ENCODE data around the gene DUS4L.

DUS4L gene

DNA sequence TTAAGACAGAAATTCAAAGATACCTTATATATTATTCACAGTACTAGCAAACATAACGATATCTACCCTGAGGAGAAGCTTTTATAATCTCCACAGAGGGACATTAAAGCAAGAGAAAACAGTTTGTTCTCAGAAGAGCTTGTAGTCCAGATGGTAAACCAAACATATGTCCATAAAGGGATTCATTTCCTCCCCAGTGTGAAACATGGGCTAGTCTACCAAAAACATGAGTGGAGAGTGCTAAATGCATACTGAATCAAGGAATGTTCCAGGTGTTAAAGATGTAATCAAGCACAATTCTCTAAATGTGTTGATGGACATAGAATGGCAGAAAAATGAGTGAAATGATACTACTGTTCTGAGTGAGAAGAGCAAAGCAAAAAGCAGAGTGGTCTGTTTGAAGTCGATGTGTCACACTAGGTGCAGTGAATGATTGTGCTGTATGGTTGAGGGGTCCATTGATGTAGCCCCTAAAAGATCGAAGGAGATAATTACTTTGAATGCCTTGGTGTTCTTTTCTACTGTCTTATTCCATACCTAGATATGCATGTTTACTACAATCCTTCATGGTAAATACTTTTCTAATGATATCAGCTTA, 41.5 kb downstream of the DUS4L start:
- H3K9me3 ChIP-seq (ENCODE audit: insufficient read depth, low read length), result no peaks in the 10 kb centered on the region
- H3K4me1 ChIP-seq (ENCODE audit: insufficient read depth, insufficient read length), result no peaks in the 10 kb centered on the region
- H3K4me3 ChIP-seq (ENCODE audit: insufficient read length, low read depth), result no peak overlapping the region
- no peak for DNase-seq (ENCODE audit: low read depth, low spot score)
- no peak for TF ChIP-seq ZNF274 (IDR thresholded peaks at IDR 0.05; ENCODE audit: low read depth, low read length)
- TF ChIP-seq YY1 (IDR thresholded peaks at IDR 0.05; ENCODE audit: insufficient read depth, insufficient read length), result no peak
- TF ChIP-seq SUZ12 (IDR thresholded peaks at IDR 0.05; ENCODE audit: extremely low read depth, insufficient read depth, insufficient read length), result no peak
- no peaks in the 10 kb centered on the region for H3K27me3 ChIP-seq (ENCODE audit: insufficient read depth, insufficient read length)
- H3K36me3 ChIP-seq (ENCODE audit: insufficient read depth, insufficient read length, low read length), result peaks cover 13% of the 10 kb centered on the region
- H3K9ac ChIP-seq (ENCODE audit: insufficient read length, low read depth), result no peak overlapping the region

DNA sequence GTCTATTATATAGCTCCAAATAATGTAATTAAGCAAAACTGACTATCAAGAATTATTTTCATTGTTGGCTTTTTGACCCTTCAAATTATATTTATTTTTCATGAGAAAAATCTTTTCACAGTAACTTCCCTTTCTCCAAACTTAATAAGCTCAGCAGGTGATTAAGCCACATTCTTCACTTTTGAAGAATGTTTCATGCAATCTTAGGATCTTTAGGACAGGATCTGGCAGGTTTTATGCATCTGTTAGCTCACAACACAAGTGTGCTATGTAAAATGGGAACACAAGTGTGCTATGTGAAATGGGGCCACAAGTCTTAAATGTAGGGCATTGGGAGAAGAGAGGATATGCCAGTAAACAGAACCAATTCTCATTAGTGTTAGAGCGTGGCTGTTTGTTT, 42.5 kb downstream of the DUS4L start:
- H3K4me3 ChIP-seq (ENCODE audit: insufficient read length, low read depth), result no peak overlapping the region
- H3K4me1 ChIP-seq (ENCODE audit: insufficient read depth, insufficient read length), result no peaks in the 10 kb centered on the region
- H3K9me3 ChIP-seq (ENCODE audit: insufficient read depth, low read length), result no peaks in the 10 kb centered on the region
- no peaks in the 10 kb centered on the region for H3K27me3 ChIP-seq (ENCODE audit: insufficient read depth, insufficient read length)
- TF ChIP-seq SUZ12 (IDR thresholded peaks at IDR 0.05; ENCODE audit: extremely low read depth, insufficient read depth, insufficient read length), result no peak
- H3K9ac ChIP-seq (ENCODE audit: insufficient read length, low read depth), result no peak overlapping the region
- H3K36me3 ChIP-seq (ENCODE audit: insufficient read depth, insufficient read length, low read length), result peaks cover 10% of the 10 kb centered on the region
- DNase-seq (ENCODE audit: low read depth, low spot score), result no peak

DNA sequence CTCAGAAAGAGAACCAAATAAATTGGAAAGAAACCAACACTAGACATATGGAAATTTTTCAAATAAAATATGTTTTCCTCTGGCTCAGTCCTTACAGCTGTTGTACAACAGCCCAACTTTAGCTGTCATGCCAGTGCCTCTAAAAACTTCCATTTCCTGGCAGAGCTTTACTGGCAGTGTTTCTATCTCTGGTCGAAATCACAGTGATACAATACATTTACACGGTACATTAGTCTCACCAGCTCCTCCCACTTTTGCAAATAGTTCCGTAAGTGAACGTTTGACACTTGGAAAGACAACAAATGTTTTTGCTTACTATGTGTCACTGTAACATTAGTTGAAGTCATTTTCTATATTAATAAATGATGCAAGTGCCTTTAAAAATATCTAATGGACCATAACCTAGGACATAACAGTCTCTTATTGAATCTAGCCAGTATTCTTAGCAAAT, 46.1 kb downstream of the DUS4L start:
- no peak for DNase-seq (ENCODE audit: low read depth, low spot score)

DNA sequence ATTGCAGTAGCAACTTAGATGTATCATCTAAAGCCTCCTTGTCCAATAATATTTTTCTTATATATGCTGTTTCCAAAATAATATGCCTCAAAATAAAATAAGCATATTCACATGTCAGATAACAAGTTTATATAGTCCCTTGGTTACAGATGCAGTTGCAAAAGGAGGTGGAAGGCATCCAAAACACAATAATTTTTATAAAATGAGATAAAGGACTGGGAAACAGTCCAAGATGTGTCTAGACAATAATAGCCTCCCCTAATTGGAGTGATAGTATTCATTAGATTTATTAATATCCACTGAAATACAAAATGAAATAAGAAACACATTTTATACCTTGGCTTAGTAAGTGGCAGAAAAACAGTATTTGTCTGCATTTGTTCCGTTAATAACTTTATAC, 46.6 kb downstream of the DUS4L start:
- no peak for TF ChIP-seq SUZ12 (IDR thresholded peaks at IDR 0.05; ENCODE audit: extremely low read depth, insufficient read depth, insufficient read length)
- no peak for TF ChIP-seq YY1 (IDR thresholded peaks at IDR 0.05; ENCODE audit: insufficient read depth, insufficient read length)
- TF ChIP-seq ZNF274 (IDR thresholded peaks at IDR 0.05; ENCODE audit: low read depth, low read length), result no peak
- H3K9me3 ChIP-seq (ENCODE audit: insufficient read depth, low read length), result no peaks in the 10 kb centered on the region
- H3K4me1 ChIP-seq (ENCODE audit: insufficient read depth, insufficient read length), result no peaks in the 10 kb centered on the region
- H3K27me3 ChIP-seq (ENCODE audit: insufficient read depth, insufficient read length), result no peaks in the 10 kb centered on the region
- no peak overlapping the region for H3K4me3 ChIP-seq (ENCODE audit: insufficient read length, low read depth)
- no peak overlapping the region for H3K9ac ChIP-seq (ENCODE audit: insufficient read length, low read depth)
- DNase-seq (ENCODE audit: low read depth, low spot score), result no peak
- H3K36me3 ChIP-seq (ENCODE audit: insufficient read depth, insufficient read length, low read length), result peaks cover 14% of the 10 kb centered on the region

More for the DNA sequence above, 46.1 kb downstream of the DUS4L start:
- H3K9ac ChIP-seq (ENCODE audit: insufficient read length, low read depth), result no peak overlapping the region
- no peaks in the 10 kb centered on the region for H3K4me1 ChIP-seq (ENCODE audit: insufficient read depth, insufficient read length)
- TF ChIP-seq ZNF274 (IDR thresholded peaks at IDR 0.05; ENCODE audit: low read depth, low read length), result no peak
- TF ChIP-seq YY1 (IDR thresholded peaks at IDR 0.05; ENCODE audit: insufficient read depth, insufficient read length), result no peak
- TF ChIP-seq SUZ12 (IDR thresholded peaks at IDR 0.05; ENCODE audit: extremely low read depth, insufficient read depth, insufficient read length), result no peak
- no peaks in the 10 kb centered on the region for H3K27me3 ChIP-seq (ENCODE audit: insufficient read depth, insufficient read length)
- no peaks in the 10 kb centered on the region for H3K9me3 ChIP-seq (ENCODE audit: insufficient read depth, low read length)
- peaks cover 16% of the 10 kb centered on the region for H3K36me3 ChIP-seq (ENCODE audit: insufficient read depth, insufficient read length, low read length)
- H3K4me3 ChIP-seq (ENCODE audit: insufficient read length, low read depth), result no peak overlapping the region

DNA sequence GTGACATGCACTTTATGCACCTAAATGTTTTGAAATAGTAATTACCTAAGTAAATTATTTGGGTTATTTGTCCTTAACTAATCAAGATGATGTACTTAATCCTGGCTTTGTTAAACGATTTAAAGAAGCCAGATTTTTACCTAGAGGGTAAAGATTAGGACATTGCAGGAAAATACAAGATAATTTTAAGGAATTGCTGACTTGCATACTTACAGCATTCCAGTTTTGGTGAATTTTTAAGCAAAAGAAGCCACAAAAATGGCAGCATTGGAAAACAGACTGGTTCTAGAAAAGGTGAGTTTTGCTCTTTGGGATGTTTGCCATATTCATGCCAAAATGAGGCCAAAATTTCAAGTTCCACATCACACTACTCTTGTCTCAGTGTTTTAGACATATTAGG, 49.7 kb downstream of the DUS4L start:
- no peak overlapping the region for H3K4me3 ChIP-seq (ENCODE audit: insufficient read length, low read depth)
- H3K9ac ChIP-seq (ENCODE audit: insufficient read length, low read depth), result no peak overlapping the region
- peaks cover 21% of the 10 kb centered on the region for H3K36me3 ChIP-seq (ENCODE audit: insufficient read depth, insufficient read length, low read length)

DNA sequence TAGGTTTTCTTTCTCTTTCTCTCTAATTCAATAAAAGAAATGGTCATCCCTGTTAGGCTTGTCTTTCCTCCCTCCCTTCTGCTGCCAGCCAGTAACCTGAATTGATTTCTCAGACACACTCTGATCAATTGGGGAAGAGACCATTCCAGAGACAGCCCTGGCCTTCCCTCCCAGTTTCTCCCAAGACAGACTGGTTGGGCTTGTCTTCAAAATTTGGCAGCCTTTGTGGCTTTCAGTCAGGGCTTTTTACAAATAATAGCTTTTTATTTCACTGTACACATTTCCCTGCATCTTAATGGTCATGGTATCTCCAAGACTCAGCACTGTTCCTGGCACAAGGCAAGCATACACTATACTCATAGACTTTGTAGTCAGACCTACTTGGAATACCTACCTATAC, 50.2 kb downstream of the DUS4L start:
- Histone ChIP-seq H3K9me3 (ENCODE audit: insufficient read depth, low read length) (no peaks in the 10 kb centered on the region), H3K36me3 (ENCODE audit: insufficient read depth, insufficient read length, low read length) (peaks cover 19% of the 10 kb centered on the region), H3K4me3 (ENCODE audit: insufficient read length, low read depth) (no peak overlapping the region), H3K27me3 (ENCODE audit: insufficient read depth, insufficient read length) (no peaks in the 10 kb centered on the region), H3K9ac (ENCODE audit: insufficient read length, low read depth) (no peak overlapping the region), H3K4me1 (ENCODE audit: insufficient read depth, insufficient read length) (no peaks in the 10 kb centered on the region)
- DNase-seq (ENCODE audit: low read depth, low spot score), result no peak
- TF ChIP-seq SUZ12 (IDR thresholded peaks at IDR 0.05; ENCODE audit: extremely low read depth, insufficient read depth, insufficient read length), result no peak
- TF ChIP-seq YY1 (IDR thresholded peaks at IDR 0.05; ENCODE audit: insufficient read depth, insufficient read length), result no peak
- TF ChIP-seq ZNF274 (IDR thresholded peaks at IDR 0.05; ENCODE audit: low read depth, low read length), result no peak

More for the DNA sequence above, 49.7 kb downstream of the DUS4L start:
- Histone ChIP-seq H3K27me3 (ENCODE audit: insufficient read depth, insufficient read length) (no peaks in the 10 kb centered on the region), H3K4me1 (ENCODE audit: insufficient read depth, insufficient read length) (no peaks in the 10 kb centered on the region), H3K9me3 (ENCODE audit: insufficient read depth, low read length) (no peaks in the 10 kb centered on the region)
- no peak for DNase-seq (ENCODE audit: low read depth, low spot score)
- TF ChIP-seq ZNF274 (IDR thresholded peaks at IDR 0.05; ENCODE audit: low read depth, low read length) (no peak), YY1 (IDR thresholded peaks at IDR 0.05; ENCODE audit: insufficient read depth, insufficient read length) (no peak), SUZ12 (IDR thresholded peaks at IDR 0.05; ENCODE audit: extremely low read depth, insufficient read depth, insufficient read length) (no peak)

DNA sequence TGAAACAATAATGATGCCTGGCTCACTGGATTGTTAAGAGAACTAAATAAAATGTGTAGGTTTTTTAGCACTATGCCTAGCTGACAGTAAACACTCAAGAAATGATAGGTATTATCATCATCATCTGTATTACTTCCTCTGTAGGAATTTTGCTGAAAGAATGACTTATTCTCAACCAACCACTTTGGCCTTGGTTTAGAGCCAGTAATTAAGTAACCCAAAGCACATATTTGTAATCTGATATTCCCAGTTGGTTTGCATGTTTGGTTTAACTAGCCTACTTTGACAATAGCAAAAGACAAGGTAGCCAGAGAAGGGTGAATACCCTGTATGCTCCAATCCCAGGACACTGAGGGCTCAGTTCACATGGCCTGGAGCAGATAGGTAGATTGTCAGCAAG, 50.7 kb downstream of the DUS4L start:
- no peaks in the 10 kb centered on the region for H3K9me3 ChIP-seq (ENCODE audit: insufficient read depth, low read length)
- H3K36me3 ChIP-seq (ENCODE audit: insufficient read depth, insufficient read length, low read length), result peaks cover 18% of the 10 kb centered on the region
- H3K4me3 ChIP-seq (ENCODE audit: insufficient read length, low read depth), result no peak overlapping the region
- DNase-seq (ENCODE audit: low read depth, low spot score), result no peak
- H3K9ac ChIP-seq (ENCODE audit: insufficient read length, low read depth), result no peak overlapping the region
- H3K27me3 ChIP-seq (ENCODE audit: insufficient read depth, insufficient read length), result no peaks in the 10 kb centered on the region
- TF ChIP-seq YY1 (IDR thresholded peaks at IDR 0.05; ENCODE audit: insufficient read depth, insufficient read length) (no peak), SUZ12 (IDR thresholded peaks at IDR 0.05; ENCODE audit: extremely low read depth, insufficient read depth, insufficient read length) (no peak)
- H3K4me1 ChIP-seq (ENCODE audit: insufficient read depth, insufficient read length), result no peaks in the 10 kb centered on the region

All from NT2/D1 (cell line).